Measurements from ENCODE around the gene TREML1.

DNA sequence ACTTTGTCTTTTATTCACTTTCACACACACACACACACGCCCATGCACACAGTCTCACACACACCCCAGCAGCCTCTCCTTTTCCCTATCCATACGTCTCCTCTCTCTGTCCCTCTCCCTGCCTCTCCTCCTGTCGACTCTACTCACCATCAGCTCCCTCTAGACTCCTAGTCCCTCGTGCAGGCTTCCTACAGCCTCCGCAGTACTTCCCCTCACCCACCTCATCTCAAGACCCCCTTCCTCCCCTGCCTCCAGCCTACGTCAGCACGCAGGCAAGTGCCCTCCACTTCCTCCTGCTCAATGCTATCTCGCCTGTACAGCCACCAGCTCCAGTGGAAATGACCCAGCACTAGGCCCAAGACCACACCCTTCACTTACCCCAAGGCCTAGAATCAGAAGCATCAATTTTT, 47.6 kb upstream of the TREML1 start:
- TF ChIP-seq, protein P1, sequence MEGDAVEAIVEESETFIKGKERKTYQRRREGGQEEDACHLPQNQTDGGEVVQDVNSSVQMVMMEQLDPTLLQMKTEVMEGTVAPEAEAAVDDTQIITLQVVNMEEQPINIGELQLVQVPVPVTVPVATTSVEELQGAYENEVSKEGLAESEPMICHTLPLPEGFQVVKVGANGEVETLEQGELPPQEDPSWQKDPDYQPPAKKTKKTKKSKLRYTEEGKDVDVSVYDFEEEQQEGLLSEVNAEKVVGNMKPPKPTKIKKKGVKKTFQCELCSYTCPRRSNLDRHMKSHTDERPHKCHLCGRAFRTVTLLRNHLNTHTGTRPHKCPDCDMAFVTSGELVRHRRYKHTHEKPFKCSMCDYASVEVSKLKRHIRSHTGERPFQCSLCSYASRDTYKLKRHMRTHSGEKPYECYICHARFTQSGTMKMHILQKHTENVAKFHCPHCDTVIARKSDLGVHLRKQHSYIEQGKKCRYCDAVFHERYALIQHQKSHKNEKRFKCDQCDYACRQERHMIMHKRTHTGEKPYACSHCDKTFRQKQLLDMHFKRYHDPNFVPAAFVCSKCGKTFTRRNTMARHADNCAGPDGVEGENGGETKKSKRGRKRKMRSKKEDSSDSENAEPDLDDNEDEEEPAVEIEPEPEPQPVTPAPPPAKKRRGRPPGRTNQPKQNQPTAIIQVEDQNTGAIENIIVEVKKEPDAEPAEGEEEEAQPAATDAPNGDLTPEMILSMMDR (conservative IDR thresholded peaks at IDR 0.05; ENCODE audit: low read depth in 2 of 2) = no peak
- TF ChIP-seq, protein P2, sequence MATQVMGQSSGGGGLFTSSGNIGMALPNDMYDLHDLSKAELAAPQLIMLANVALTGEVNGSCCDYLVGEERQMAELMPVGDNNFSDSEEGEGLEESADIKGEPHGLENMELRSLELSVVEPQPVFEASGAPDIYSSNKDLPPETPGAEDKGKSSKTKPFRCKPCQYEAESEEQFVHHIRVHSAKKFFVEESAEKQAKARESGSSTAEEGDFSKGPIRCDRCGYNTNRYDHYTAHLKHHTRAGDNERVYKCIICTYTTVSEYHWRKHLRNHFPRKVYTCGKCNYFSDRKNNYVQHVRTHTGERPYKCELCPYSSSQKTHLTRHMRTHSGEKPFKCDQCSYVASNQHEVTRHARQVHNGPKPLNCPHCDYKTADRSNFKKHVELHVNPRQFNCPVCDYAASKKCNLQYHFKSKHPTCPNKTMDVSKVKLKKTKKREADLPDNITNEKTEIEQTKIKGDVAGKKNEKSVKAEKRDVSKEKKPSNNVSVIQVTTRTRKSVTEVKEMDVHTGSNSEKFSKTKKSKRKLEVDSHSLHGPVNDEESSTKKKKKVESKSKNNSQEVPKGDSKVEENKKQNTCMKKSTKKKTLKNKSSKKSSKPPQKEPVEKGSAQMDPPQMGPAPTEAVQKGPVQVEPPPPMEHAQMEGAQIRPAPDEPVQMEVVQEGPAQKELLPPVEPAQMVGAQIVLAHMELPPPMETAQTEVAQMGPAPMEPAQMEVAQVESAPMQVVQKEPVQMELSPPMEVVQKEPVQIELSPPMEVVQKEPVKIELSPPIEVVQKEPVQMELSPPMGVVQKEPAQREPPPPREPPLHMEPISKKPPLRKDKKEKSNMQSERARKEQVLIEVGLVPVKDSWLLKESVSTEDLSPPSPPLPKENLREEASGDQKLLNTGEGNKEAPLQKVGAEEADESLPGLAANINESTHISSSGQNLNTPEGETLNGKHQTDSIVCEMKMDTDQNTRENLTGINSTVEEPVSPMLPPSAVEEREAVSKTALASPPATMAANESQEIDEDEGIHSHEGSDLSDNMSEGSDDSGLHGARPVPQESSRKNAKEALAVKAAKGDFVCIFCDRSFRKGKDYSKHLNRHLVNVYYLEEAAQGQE (IDR thresholded peaks at IDR 0.05; ENCODE audit: unreplicated experiment) = no peak
- TF ChIP-seq CREB1 (CRISPR knock-in tag; IDR thresholded peaks at IDR 0.05; ENCODE audit: low read depth) = no peak
- TF ChIP-seq EZH2 (IDR thresholded peaks at IDR 0.05; ENCODE audit: low read depth, unreplicated experiment) = no peak
- no peak for TF ChIP-seq POLR2AphosphoS5 (IDR thresholded peaks at IDR 0.05; ENCODE audit: low read depth)
- TF ChIP-seq EZH2phosphoT487 (IDR thresholded peaks at IDR 0.05; ENCODE audit: unreplicated experiment) = no peak

Measured in GM23338 (cell line).